Kidney capillary endothelial cell (primary cell): ENCODE measurements around the gene PGS1.

Experiments
- DNase-seq: peaks from one replicate; pipeline ENCODE4 v3.0.0-alpha.2; 2018; ENCODE audit warnings: low spot score

The PGS1 gene

GRCh38 chr17:78411241-78411857, 32.9 kb downstream of the PGS1 start:
- no peak for DNase-seq

DNA sequence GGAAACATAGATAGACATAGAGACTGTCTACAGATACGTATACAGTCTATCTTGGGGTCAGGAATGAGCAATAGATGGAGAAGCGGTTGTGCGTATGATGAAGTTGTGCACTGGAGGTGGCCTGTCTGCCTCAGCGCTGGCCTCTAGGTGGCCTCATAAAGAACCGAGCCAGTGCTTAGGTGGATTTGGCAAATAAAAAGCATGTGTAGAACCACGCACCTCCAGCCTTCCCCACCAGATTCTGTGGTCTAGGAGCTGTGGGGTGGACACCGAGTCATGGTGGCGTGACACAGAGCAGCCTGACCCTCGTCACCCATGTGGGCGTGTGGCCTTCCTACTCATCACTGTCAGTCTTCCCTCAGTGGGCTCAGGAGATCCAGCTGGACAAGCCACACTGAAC, 34.0 kb downstream of the PGS1 start:
- DNase-seq = no peak

DNA sequence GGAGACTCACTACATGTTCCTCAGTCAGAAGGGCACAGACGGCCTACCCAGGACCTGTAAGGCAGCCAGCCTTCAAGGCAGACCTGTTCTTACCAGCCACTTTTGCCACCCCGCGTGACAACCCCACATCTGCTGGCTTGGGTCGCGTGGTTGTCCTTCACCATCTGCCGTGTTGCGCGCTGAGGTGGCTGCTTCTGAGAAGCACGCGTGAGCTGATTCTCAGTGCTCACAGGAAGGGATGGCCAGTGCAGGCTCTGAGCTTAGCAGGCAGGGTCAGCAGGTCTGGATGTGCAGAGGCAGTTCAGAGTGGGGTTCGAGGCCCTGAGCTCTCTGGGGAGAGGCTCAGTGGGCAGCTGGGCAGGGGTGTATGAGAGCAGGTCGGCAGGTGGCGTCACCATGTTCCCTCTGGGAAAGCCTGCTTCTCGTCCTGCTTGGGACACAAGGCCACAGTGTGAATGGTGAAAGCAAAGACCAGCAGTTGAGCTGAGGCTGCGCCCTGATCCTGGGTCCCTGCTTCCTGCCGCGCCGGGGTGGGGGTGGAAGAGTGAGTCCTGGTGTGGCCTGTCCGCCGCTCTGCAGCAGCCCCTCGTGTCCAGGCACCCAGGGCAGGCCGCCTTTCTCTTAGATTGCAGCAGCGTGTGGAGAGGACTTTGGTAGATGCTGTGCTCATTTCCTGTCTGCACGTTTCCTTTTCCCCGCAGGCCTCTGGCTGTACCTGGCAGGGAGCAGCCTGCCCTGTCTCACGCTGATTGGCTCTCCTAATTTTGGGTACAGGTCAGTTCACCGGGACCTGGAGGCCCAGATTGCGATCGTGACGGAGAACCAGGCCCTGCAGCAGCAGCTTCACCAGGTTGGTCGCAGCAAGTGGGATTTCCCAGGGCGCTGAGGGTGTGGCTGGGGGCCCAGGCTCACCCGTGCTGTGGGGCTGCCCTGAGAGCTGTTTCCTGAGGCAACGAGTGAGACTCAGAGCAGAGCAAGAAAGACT, 36.0 kb downstream of the PGS1 start:
- DNase-seq = no peak

DNA sequence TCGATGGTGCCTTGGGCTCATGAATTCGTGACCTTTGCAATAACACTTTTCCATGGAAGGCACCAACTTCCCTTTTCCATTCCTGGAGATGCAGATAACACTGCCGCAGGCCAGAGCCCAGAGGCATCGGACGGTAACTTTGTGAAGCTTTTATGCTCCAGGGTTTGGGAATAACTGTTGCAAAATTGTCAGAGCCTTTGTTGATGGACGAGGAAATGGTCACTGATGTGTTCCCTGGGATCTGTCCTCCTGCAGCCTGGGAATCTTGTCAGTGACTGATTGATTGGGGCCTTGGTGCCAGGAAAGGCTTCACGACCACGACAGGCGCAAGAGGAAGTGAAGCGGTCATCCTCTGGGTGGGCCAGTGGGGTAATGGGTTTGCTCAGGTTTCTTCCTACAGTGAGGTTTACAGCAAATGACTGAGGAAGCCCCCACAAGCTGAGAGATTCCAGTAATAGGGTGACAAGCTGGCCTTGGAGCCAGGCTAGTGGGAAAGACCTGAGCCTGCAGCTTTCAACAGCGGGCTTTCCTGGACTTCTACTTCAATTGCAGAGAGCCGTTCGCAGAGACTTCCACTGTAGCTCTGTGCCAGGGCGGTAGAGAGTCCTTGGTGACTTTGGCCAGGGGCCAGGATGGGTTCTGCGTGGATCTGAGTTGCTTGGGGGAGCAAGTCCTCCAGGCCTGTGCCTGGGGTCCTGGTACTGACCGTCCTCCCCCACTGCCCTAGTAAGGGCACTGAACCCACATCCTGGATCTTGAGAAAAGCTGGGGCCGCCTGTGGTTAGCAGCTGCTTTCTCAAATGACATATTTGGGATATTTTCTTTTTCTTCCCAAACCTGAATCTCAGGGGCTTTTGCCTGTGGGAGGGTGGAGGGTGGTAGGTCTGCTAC, 37.6 kb downstream of the PGS1 start:
- DNase-seq = peak; percentile 63

- DNase-seq = peak; percentile 67
Measured at GRCh38 chr17:78416791-78417530, 38.5 kb downstream of the PGS1 start.

GRCh38 chr17:78417531-78417909, 39.1 kb downstream of the PGS1 start:
- DNase-seq = no peak

DNA sequence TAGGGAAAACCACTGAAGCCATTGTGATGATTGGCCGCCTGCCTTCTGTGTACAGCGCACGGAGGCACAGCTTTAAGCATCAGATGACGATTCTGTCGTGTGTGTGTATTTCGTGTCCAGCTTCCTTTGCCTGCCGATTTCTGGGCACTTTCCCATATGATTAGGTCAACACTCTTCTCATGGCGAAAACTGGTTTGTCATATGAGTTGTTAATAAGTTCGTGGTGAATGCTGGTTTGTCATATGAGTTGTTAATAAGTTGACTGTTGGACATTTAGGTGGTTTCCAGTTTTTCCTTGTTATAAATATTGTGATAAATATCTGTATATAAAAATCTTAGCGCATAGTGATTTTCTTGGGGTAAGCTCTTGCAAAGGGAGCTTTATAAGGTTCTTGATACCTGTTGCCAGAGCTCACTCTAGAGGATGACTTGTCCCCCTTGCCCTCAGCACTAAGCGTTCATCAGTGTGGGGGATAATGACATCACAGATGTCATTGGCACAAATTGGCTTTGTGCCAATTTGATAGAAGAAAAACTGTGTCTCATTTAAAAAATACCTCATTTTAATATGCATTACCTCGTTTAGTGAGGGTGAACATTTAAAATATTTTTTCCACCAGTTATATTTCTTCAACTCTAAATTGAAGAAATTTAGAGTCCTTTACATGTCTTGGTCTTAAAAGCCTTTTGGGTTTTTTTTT, 40.0 kb downstream of the PGS1 start:
- DNase-seq = no peak

DNA sequence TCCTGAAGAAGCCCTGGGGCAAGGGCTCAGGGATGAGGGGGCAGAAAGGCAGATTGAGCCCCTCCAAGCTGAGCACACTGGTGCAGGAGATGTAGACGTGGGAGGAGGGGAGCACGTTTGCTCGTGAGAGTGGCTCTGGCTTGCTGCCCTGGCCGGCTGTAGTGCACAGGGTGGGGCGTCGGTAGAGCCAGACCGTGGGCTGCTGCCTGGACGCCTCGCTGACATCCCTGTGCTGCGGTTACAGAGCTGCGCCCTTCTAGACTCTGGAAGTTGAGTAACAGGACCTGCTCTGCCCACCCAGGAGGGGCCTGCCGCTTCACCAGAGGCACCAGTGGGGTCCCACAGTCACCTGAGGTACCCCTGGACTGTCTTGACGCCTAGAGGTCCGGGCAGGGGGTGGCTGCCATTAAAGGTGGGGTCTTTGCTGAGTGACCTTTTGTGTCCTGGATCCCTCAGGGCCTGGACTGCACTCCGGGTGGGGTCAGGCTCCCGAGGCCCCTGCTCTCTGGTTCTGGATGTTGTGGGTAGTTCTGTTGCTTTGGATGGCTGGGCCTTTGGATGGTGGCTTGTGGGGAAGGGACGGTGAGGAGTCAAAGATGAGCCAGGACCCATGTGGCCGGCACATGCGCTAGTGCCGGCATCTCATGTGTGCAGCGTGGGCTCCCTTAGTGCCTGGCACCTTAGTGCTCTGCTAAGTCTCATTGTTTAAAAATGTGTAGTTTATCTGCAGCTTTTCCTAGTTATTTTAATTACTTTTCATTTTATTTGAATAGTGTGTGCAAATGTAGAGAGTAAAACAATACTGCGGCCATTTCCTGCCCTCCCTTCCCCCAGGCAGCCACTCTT, 41.7 kb downstream of the PGS1 start:
- DNase-seq = no peak

GRCh38 chr17:78421084-78421533, 42.7 kb downstream of the PGS1 start:
- DNase-seq = no peak

DNA sequence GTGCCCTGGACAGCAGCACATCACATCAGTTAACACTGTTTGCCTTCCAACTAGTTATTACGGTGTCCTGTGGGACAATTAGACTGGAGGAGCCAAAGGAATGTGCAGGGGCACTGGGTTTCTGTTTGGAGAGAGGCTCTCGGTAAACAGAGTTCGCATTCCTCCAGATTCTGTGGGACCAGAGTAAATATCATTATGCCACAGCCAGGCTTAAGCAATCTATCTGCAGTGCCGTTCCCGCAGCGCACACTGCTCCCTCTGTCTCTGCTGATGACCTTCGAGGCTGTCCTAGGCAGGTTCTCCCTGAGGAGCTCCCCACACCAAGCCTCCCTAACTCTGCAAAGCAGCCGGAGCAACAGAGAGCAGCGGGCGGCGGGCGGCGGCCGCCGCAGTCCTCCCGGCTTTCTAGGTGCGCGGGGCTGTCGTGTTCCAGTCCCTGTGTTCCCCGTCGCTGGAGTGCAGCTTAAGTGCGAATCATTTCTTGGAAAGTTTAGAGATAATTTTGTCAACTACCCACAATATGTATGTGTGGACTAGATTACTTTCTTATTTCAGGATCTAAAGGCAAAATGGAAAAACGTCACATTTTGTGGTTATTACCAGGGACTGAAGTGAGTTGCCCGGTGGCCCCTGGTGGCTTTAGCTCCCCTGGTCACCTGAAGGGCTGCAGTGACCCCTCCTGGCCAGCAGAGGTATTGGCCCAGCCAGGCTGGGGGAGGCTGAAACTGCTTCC, 43.3 kb downstream of the PGS1 start:
- peak; percentile 73 for DNase-seq

DNA sequence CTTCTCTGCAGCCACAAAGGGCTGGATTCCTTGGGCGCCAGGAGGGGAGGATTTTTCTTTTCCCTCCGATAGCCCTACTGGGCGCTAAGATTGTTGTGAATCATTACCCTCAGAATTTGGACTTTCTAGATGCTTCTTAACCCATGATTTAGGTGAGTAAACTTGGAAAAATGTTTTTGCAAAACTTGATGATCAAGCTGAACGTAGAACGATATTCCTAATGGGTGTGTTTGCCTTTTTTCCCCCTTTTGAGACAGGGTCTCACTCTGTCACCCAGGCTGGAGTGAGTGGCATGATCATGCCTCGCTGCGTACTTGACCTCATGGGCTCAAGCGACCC, 43.8 kb downstream of the PGS1 start:
- DNase-seq = no peak

DNA sequence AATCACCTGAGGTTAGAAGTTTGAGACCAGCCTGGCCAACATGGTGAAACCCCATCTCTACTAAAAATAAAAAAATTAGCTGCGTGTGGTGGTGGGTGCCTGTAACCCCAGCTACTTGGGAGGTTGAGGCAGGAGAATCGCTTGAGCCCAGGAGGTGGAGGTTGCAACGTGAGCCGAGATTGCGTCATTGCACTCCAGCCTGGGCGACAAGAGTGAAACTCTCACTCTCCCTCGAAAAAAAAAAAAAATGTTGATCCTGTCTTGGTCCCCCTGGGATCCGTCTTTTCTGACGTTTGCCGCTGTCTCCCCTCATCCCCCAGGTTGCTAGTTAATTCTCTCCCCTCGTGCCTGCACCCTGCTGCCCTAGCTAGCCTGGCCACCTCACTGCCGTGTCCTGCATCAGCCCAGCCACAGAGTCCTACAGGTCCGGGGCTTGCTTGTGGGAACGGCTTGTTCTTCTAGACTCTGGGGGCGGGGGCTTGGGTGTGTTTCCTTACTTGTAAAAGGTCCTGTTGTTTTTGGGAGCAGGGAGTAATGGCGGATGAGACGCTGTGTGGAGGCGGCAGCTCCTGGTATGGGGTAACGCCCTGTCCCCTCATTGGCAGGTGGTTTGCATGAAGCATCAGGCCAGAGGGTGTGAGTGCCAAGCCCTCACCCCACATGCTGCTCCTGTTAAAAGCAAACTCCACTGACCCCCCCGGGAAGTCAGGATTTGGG, 44.6 kb downstream of the PGS1 start:
- DNase-seq = no peak

- no peak for DNase-seq
Measured at GRCh38 chr17:78423961-78424675, 45.7 kb downstream of the PGS1 start.

DNA sequence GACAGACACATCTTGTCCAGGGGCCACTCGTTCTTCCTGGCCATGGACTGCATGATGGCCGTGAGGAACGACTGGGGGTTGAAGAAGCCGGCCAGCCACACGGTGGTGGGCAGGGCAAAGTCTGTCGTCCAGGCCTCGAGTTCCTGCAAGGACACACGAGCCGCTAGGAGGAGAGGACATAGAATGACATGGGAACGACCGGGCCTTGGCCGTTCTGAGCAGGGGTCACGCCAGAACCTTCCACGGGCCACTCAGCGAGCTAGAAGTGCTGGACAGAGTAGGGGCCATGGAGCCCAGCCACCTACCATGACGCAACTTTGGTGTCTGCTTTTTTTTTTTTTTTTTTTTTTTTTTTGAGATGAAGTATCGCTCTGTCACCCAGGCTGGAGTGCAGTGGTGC, 47.0 kb downstream of the PGS1 start:
- no peak for DNase-seq

- no peak for DNase-seq
Measured at GRCh38 chr17:78426293-78426879, 47.9 kb downstream of the PGS1 start.

GRCh38 chr17:78427140-78427539, 48.7 kb downstream of the PGS1 start:
- no peak for DNase-seq

DNA sequence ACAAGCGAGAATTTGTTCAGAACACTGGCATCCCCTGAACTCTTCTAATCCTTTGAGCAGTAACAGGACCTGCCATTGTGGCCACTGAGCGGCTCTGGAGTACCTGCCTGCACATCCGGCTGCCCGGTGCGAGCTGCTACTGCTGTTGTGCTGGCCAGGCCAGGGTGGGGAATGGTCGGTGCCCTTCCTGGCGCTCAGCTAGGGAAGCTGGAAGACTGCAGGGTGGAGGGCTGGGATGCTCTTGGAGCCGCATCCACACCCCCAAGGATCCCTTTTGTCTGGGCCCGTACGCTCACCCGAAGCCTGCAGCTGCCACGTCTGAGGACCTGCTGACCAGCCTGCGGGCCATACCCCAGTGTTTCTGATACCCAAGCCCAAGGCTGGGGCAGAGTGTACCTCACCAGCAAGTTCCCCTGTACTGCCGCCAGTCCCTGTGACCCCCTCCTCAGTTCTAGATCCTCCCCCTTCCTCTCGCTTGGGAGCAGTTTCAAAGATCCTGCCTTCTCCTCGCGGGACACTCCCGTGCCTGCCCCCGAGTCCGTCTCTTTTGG, 49.7 kb downstream of the PGS1 start:
- no peak for DNase-seq
